ENCODE results near the gene B3GNT3.

B3GNT3 gene

DNA sequence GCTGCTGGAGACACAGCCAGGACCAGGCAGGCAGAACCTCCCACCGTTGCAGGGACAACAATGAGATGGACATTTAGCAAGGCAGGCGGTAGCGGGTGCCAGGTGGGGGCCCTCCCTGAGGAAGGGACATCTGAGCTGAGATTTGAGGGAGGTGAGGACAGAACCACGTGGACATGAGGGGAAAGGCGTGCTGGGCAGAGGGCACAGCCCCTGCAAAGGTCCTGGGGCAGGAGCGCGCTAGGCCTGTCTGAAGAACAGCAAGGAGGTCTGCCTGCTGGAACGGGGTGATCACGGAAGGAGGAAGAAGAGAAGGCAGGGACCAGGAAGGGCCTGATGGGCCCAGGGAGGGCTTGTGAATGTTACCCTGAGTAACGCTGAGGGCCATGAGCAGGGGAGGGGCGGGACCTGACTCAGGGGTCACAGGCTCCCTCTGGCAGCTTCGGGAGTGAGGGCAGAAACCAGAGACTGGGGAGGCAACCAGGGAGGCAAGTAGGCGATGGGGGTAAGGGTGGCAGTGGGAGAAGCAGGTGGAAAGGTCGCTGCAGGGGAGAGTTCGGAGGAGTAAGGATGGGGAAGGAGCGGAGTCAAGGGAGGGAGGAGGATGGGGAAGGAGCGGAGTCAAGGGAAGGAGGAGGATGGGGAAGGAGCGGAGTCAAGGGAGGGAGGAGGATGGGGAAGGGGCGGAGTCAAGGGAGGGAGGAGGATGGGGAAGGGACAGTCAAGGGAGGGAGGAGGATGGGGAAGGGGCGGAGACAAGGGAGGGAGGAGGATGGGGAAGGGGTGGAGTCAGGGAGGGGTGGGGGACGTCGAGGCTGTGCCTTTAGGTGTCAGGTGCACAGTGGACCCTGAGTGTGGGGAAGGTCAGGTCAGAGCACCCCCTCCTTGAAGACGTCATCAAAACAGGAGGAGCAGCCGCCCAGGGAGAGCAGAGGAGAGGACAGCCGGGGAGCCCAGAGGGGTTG lies 15.7 kb upstream of the B3GNT3 start:
- TF ChIP-seq FOXM1 (IDR thresholded peaks at IDR 0.05; ENCODE audit: borderline replicate concordance, low read depth) (no peak), RAD21 (IDR thresholded peaks at IDR 0.05; ENCODE audit: low read depth) (no peak), TCF12 (IDR thresholded peaks at IDR 0.05; ENCODE audit: low read depth) (peak; percentile 4; the same call in 1 of the 2 replicates), NFIC (IDR thresholded peaks at IDR 0.05) (no peak), CEBPB (IDR thresholded peaks at IDR 0.05) (no peak)
- TF ChIP-seq, protein P1, sequence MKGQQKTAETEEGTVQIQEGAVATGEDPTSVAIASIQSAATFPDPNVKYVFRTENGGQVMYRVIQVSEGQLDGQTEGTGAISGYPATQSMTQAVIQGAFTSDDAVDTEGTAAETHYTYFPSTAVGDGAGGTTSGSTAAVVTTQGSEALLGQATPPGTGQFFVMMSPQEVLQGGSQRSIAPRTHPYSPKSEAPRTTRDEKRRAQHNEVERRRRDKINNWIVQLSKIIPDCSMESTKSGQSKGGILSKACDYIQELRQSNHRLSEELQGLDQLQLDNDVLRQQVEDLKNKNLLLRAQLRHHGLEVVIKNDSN (IDR thresholded peaks at IDR 0.05) = peak; percentile 58
- TF ChIP-seq, protein P2, sequence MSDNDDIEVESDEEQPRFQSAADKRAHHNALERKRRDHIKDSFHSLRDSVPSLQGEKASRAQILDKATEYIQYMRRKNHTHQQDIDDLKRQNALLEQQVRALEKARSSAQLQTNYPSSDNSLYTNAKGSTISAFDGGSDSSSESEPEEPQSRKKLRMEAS (IDR thresholded peaks at IDR 0.05) = peak; percentile 27; the same call in 1 of the 2 replicates

DNA sequence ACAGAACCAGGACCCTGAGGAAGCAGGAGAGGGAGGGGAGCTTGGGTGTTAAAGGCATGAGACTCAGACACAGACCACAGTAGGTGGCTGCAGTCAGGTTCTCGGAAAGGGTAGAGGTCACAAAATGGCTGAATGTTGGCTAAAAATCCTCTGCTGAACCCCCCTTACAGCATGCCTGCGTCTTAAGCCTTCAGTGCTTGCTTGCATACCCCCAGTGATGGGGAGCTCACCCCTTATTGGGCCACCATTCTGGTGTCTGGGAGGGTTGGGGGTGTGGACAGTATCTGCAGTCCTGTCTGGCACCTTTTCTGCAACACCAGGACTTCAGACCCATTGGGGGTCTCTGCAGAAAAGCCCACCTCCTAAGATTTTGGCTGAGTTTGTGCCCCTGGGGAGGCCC lies 14.2 kb upstream of the B3GNT3 start:
- TF ChIP-seq CREB1 (IDR thresholded peaks at IDR 0.05; ENCODE audit: low read depth) (no peak), TEAD4 (IDR thresholded peaks at IDR 0.05) (no peak), ZBTB7A (IDR thresholded peaks at IDR 0.05; ENCODE audit: low read depth) (no peak), TCF12 (IDR thresholded peaks at IDR 0.05; ENCODE audit: low read depth) (no peak), NFIC (IDR thresholded peaks at IDR 0.05) (no peak), TAF1 (IDR thresholded peaks at IDR 0.05; ENCODE audit: low read depth) (no peak), EP300 (IDR thresholded peaks at IDR 0.05; ENCODE audit: borderline replicate concordance) (no peak), CEBPB (IDR thresholded peaks at IDR 0.05) (no peak), YY1 (IDR thresholded peaks at IDR 0.05; ENCODE audit: low read depth) (no peak)
- TF ChIP-seq, protein P2 (IDR thresholded peaks at IDR 0.05) = no peak
- TF ChIP-seq, protein P1 (IDR thresholded peaks at IDR 0.05) = no peak
- TF ChIP-seq, protein P3, sequence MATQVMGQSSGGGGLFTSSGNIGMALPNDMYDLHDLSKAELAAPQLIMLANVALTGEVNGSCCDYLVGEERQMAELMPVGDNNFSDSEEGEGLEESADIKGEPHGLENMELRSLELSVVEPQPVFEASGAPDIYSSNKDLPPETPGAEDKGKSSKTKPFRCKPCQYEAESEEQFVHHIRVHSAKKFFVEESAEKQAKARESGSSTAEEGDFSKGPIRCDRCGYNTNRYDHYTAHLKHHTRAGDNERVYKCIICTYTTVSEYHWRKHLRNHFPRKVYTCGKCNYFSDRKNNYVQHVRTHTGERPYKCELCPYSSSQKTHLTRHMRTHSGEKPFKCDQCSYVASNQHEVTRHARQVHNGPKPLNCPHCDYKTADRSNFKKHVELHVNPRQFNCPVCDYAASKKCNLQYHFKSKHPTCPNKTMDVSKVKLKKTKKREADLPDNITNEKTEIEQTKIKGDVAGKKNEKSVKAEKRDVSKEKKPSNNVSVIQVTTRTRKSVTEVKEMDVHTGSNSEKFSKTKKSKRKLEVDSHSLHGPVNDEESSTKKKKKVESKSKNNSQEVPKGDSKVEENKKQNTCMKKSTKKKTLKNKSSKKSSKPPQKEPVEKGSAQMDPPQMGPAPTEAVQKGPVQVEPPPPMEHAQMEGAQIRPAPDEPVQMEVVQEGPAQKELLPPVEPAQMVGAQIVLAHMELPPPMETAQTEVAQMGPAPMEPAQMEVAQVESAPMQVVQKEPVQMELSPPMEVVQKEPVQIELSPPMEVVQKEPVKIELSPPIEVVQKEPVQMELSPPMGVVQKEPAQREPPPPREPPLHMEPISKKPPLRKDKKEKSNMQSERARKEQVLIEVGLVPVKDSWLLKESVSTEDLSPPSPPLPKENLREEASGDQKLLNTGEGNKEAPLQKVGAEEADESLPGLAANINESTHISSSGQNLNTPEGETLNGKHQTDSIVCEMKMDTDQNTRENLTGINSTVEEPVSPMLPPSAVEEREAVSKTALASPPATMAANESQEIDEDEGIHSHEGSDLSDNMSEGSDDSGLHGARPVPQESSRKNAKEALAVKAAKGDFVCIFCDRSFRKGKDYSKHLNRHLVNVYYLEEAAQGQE (IDR thresholded peaks at IDR 0.05; ENCODE audit: low read depth) = no peak

DNA sequence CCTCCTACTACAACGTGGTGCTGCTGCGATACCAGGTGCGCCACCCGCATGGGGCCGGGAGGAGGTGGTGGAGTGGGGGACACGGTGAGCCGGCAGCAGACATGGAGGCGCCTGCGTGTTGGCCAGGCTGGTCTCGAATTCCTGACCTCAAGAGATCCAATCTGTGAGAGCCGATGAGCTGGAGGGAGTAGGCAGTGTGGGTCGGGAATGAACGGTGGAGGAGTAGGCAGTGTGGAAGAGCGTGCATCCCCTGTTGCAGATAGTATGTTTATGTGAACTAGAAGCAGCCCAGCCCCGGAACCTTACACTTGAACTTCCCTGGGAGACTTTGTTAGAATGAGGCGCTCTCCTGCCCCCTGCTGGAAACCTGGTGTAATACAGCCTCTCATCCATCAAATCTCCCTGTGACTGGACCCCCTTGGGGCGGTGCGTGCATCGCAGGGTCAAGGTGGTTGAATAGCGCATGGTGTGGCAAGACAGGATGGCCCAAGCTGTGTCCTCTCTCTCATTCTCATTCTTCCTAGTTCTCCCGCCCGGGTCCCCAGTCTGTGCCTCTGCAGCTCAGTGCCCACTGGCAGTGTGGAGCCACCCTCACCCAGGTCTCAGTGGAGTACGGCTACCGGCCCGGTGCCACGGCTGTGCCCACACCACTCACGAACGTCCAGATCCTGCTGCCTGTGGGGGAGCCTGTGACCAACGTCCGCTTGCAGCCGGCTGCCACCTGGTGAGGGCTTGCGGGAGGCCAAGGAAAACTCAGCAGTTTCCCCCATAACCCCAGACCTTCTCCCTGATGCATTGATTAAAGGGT lies 10.5 kb upstream of the B3GNT3 start:
- TF ChIP-seq ZBTB7A (IDR thresholded peaks at IDR 0.05; ENCODE audit: low read depth) (no peak), CREB1 (IDR thresholded peaks at IDR 0.05; ENCODE audit: low read depth) (no peak), TCF12 (IDR thresholded peaks at IDR 0.05; ENCODE audit: low read depth) (no peak), TEAD4 (IDR thresholded peaks at IDR 0.05) (no peak), EP300 (IDR thresholded peaks at IDR 0.05; ENCODE audit: borderline replicate concordance) (no peak), RAD21 (IDR thresholded peaks at IDR 0.05; ENCODE audit: low read depth) (peak; percentile 73), FOXM1 (IDR thresholded peaks at IDR 0.05; ENCODE audit: borderline replicate concordance, low read depth) (no peak)
- TF ChIP-seq, protein P3 (IDR thresholded peaks at IDR 0.05; ENCODE audit: low read depth) = no peak

DNA sequence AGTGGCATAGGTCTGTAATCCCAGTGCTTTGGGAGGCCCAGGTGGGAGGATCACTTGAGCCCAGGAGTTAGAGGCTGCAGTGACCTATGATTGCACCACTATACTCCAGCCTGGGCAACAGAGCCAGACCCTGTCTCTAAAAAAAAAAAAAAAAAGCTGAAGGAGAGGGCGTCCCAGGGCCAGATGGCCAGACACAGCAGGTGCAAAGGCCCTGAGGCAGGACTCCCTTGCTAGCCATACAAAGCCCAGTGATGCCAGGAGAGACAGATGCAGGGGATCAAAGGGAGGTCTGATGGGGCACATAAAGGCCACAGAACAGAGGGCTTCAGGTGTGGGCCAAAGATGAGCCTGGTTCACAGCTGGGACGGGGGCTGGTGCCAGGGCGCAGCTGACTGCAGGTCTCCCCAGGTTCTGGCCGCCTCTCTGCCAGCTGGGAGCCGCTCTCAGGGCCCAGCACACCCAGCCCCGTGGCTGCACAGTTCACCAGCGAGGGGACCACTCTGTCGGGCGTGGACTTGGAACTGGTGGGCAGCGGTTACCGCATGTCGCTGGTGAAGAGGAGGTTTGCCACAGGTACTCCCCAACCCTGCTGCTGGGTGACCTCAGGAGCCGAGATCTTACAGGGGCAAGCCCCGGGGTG lies 7.5 kb upstream of the B3GNT3 start:
- TF ChIP-seq, protein P3 (IDR thresholded peaks at IDR 0.05; ENCODE audit: low read depth) = no peak
- TF ChIP-seq, protein P2 (IDR thresholded peaks at IDR 0.05) = no peak
- TF ChIP-seq ZBTB7A (IDR thresholded peaks at IDR 0.05; ENCODE audit: low read depth) = no peak
- TF ChIP-seq FOXM1 (IDR thresholded peaks at IDR 0.05; ENCODE audit: borderline replicate concordance, low read depth) = no peak
- TF ChIP-seq NFIC (IDR thresholded peaks at IDR 0.05) = no peak
- no peak for TF ChIP-seq TCF12 (IDR thresholded peaks at IDR 0.05; ENCODE audit: low read depth)
- TF ChIP-seq YY1 (IDR thresholded peaks at IDR 0.05; ENCODE audit: low read depth) = no peak
- TF ChIP-seq TAF1 (IDR thresholded peaks at IDR 0.05; ENCODE audit: low read depth) = no peak
- no peak for TF ChIP-seq CEBPB (IDR thresholded peaks at IDR 0.05)
- TF ChIP-seq TEAD4 (IDR thresholded peaks at IDR 0.05) = no peak
- no peak for TF ChIP-seq RAD21 (IDR thresholded peaks at IDR 0.05; ENCODE audit: low read depth)
- no peak for TF ChIP-seq CREB1 (IDR thresholded peaks at IDR 0.05; ENCODE audit: low read depth)
- TF ChIP-seq EP300 (IDR thresholded peaks at IDR 0.05; ENCODE audit: borderline replicate concordance) = no peak
- TF ChIP-seq EGR1 (IDR thresholded peaks at IDR 0.05) = no peak
- TF ChIP-seq, protein P1 (IDR thresholded peaks at IDR 0.05) = no peak
